ENCODE data around the gene ANGPT4. TPM values are rescaled to one million over a fixed set of nuclear protein-coding genes. Genes with fewer than 3 reads are reported as not detected.

Gene ANGPT4
- total RNA-seq, 2 donors from 2014 or later: not detected

DNA sequence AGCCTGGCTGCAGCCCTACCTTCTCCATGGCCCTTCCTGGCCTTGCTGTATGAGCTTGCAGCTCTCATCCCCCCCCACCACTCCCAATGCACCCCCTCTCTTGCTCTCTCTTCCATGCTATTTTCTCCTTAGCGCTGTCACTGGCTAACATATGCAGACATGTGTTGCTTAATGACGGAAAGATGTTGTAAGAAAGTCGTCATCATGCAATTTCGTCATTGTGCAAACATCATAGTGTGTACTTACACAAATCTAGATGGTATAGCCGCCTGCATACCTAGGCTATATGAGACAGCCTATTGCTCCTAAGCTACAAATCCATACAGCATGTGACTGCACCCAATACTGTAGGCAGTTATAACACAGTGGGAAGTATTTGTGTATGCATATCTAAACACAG, 27.0 kb downstream of the ANGPT4 start:
- Mint-ChIP-seq H3K36me3 (ENCODE audit: low read depth) (peaks cover 7% of the 10 kb centered on the region), H3K4me1 (peaks cover 16% of the 10 kb centered on the region), H3K27me3 (peaks cover 55% of the 10 kb centered on the region), H3K27ac (no peak overlapping the region), H3K4me3 (no peak overlapping the region)
- H3K9me3 ChIP-seq (ENCODE audit: control insufficient read depth, low read length, poor library complexity, severe bottlenecking): no peaks in the 10 kb centered on the region
- no peak for DNase-seq
- no peak for ATAC-seq

DNA sequence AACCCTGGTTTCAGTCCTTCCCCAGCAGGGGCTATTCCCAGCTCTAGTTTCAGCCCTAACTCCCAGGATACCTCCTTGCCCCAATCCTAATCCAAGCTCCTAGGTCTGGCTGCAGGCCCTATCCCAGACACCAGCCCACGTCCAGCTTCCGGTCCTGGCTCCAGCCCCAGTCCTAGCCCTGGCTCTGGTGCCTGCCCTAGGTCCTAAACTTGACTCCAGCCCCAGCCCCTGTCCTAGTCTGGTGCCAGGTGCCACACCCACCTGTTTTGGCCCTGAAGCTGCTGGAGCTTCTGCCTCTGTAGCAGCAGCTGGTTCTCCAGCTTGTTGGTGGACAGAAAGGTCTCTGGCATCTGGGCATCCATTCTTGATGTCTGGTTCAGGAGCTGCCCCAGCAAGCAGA, 28.1 kb downstream of the ANGPT4 start:
- no peak for DNase-seq
- no peak overlapping the region for H3K27ac Mint-ChIP-seq

DNA sequence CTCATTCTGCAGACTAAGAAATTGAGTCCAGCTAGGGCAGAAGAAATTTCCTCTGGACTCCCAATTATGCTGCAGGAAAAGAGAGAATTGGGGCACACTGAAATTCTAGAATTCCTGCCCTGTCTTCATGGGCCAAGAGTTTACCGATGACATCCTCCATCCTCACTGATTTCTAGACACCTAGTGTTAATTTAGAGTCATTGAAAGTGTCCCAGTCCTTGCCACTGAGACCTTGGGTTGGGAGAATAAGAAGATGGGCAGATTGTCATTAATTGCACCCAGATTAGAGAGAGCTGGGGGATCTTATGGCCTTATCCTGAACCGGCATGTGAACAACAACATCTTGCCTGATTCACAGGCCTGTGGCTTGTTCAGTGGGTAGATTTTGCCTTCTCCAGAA, 29.0 kb downstream of the ANGPT4 start:
- peaks cover 5% of the 10 kb centered on the region for H3K36me3 Mint-ChIP-seq (ENCODE audit: low read depth)
- ATAC-seq: no peak
- DNase-seq: no peak
- no peak overlapping the region for H3K4me3 Mint-ChIP-seq
- H3K27ac Mint-ChIP-seq: no peak overlapping the region
- peaks cover 14% of the 10 kb centered on the region for H3K4me1 Mint-ChIP-seq
- no peaks in the 10 kb centered on the region for H3K9me3 ChIP-seq (ENCODE audit: control insufficient read depth, low read length, poor library complexity, severe bottlenecking)
- H3K27me3 Mint-ChIP-seq: peaks cover 46% of the 10 kb centered on the region

More for the DNA sequence above, 28.1 kb downstream of the ANGPT4 start:
- no peaks in the 10 kb centered on the region for H3K9me3 ChIP-seq (ENCODE audit: control insufficient read depth, low read length, poor library complexity, severe bottlenecking)
- ATAC-seq: no peak
- H3K4me3 Mint-ChIP-seq: no peak overlapping the region
- H3K27me3 Mint-ChIP-seq: peaks cover 54% of the 10 kb centered on the region
- peaks cover 7% of the 10 kb centered on the region for H3K36me3 Mint-ChIP-seq (ENCODE audit: low read depth)
- peaks cover 14% of the 10 kb centered on the region for H3K4me1 Mint-ChIP-seq

DNA sequence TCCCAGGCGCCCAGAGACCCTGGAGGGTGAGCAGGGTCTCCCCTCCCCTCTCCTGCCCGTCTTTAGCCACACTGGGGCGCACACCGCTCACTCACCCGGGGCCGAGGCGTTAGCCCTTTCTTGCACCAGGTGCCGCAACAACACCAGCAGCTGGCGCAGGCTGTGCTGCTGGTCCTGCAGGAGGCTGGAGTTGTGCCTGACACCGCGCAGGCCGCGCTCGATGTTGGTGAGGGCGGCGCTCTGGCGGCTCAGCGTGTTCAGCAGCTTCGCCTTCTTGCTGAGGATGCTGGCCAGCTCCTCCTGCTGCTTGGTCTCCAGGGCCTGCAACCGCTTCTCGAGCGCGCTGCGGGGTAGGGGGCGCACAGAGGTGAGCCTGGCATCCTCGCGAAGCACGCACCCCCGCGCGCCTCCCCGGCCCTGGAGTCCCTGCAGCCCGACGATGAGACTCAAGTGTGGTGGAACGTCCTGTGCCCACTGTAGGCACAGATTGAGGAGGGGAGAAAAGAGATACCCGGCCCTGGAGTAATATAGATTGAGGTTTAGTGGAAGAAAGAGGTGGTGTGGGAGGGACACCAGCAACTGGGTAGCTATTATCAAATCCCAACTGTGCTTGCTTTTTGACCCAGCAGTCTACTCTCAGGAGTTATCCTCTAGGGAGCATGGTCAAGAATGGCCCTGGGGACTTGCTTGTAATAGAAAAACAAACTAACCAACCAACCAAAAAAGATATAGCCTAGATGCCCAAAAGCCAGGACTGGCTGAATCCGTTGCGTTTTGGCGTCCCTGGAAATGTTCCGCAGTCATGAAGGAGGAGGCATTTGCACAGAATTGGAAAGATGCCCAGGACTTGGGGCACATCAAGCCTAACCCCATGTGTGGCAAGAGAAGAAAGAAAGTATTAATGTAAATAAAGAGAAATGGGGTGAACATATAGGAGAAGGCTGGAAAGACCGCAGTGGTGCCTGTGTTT, 30.9 kb downstream of the ANGPT4 start:
- ATAC-seq: no peak

DNA sequence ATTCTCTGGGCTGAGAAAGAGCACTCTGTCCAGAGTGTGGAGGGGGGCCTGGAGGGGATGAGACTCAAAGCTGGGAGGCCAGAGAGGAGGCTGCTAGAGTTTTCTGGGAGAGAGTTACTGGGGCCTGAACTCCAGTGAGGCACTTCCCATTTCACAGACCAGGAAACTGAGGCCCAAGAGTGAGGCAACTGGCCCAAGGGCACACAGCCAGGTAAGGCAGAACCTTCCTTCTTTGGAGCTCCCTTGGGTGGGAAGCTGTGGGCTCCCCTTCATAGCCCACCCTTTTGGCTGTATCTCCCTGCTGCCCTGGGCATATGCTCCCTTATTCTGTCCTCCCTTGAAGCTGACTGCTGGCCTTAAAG, 34.4 kb downstream of the ANGPT4 start:
- peaks cover 32% of the 10 kb centered on the region for H3K27me3 Mint-ChIP-seq
- no peak overlapping the region for H3K4me3 Mint-ChIP-seq
- peaks cover 14% of the 10 kb centered on the region for H3K4me1 Mint-ChIP-seq
- no peak for ATAC-seq
- peak overlapping the region; percentile 76 for H3K27ac Mint-ChIP-seq
- DNase-seq: no peak
- peaks cover 2% of the 10 kb centered on the region for H3K36me3 Mint-ChIP-seq (ENCODE audit: low read depth)
- no peaks in the 10 kb centered on the region for H3K9me3 ChIP-seq (ENCODE audit: control insufficient read depth, low read length, poor library complexity, severe bottlenecking)

More for the DNA sequence above, 30.9 kb downstream of the ANGPT4 start:
- Mint-ChIP-seq H3K4me1 (peaks cover 18% of the 10 kb centered on the region), H3K36me3 (ENCODE audit: low read depth) (peaks cover 2% of the 10 kb centered on the region), H3K27ac (no peak overlapping the region), H3K4me3 (no peak overlapping the region), H3K27me3 (peaks cover 36% of the 10 kb centered on the region)
- no peaks in the 10 kb centered on the region for H3K9me3 ChIP-seq (ENCODE audit: control insufficient read depth, low read length, poor library complexity, severe bottlenecking)
- DNase-seq: no peak

DNA sequence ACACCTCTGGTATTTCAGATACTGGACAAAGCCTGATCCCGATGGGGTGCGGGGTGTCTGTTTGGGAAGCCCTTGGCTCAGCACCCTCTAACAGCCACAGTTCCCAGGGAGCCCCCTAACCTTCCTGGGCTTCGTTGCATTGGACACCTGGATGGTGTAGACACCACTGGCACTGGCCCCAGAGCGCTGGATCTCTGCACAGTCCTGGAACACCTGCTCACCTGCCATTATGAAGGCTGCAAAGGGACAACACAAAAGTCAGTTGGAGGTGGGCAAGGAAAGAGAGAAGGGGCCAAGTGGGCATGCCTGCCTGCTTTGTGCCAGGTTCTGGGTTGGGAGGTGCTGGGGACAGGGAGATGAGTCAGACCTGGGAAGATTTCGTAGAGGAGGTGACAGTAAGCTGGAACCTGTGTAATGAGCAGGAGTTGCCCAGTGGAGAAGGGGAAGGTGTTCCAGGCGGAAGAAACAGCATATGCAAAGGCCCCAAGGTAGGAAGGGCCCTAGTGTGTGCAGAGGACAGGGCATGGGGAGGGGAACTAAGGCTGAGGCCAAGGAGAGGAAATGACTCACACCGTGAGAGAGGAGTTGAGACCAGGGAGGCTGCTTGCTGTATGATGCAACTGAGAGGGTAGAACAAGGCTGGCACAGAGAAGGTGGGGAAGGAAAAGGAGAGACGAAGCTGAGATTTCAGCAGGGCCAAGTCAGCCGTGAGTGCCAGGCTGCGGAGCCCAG, 34.9 kb downstream of the ANGPT4 start:
- H3K9me3 ChIP-seq (ENCODE audit: control insufficient read depth, low read length, poor library complexity, severe bottlenecking): no peaks in the 10 kb centered on the region
- ATAC-seq (peak; percentile 57), DNase-seq (no peak)
- H3K4me1 Mint-ChIP-seq: peaks cover 14% of the 10 kb centered on the region
- peak overlapping the region; percentile 76 for H3K27ac Mint-ChIP-seq
- peak overlapping the region; percentile 39 for H3K4me3 Mint-ChIP-seq
- peaks cover 32% of the 10 kb centered on the region for H3K27me3 Mint-ChIP-seq
- H3K36me3 Mint-ChIP-seq (ENCODE audit: low read depth): peaks cover 2% of the 10 kb centered on the region

DNA sequence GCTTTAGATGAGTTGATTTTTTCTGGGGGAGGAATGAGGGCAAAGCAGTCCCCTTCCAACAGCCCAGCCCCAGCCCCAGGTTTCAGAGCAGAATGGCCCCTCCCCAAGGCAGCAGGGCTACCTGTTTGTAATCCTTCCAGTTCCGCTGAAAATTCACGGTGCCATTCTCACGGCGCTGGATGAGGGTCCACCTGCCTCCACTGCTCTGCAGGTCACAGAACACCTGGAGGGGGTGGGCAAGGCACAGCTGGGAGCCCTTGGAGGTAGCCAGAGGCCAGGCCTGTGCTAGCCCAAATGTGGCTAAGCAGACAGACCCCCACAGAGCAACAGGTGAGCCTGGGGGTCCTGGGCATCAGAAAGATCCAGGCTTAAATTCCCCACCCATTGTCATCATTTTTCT, 36.5 kb downstream of the ANGPT4 start:
- ATAC-seq (no peak), DNase-seq (no peak)
- no peak overlapping the region for H3K4me3 Mint-ChIP-seq
- peaks cover 19% of the 10 kb centered on the region for H3K27me3 Mint-ChIP-seq
- no peaks in the 10 kb centered on the region for H3K9me3 ChIP-seq (ENCODE audit: control insufficient read depth, low read length, poor library complexity, severe bottlenecking)
- H3K27ac Mint-ChIP-seq: no peak overlapping the region
- peaks cover 7% of the 10 kb centered on the region for H3K4me1 Mint-ChIP-seq
- H3K36me3 Mint-ChIP-seq (ENCODE audit: low read depth): peaks cover 2% of the 10 kb centered on the region

DNA sequence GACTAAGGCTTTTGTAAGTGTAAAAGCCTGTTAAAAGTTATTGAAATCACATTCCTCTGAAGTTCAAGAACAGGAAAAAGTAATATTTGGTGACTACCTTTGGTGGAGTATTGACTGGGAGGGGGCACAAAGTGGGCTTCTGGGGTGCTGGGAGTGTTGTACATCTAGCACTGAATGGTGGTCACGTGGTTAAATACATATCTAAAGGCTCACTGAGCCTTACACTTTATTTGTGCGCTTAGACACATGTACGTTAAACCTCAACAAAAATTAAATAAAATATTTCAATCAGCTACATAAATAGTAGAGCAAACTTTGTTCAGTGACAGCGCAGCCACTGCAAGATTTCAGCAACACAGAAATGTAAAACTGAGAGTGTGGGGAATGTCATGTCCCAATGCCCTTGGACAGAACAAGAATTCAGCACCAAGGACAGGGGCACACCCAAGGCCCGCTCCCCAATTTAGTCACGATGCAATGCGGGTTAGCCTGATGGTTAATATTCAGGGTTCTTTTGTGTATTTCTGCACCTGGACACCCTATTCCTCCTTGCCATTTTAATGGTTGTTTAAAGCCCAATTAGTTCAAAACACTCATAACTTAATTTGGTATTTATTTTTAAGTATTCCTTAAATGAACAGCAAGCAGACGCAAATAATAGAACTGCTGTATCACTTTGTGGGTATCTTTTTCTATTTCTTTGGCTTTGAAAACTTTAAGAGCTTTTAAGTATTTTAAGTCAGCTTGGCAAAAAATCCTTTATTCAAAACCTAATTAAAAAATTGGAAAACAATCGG, 37.4 kb downstream of the ANGPT4 start:
- peaks cover 9% of the 10 kb centered on the region for H3K4me1 Mint-ChIP-seq
- H3K27ac Mint-ChIP-seq: no peak overlapping the region
- peaks cover 2% of the 10 kb centered on the region for H3K36me3 Mint-ChIP-seq (ENCODE audit: low read depth)

DNA sequence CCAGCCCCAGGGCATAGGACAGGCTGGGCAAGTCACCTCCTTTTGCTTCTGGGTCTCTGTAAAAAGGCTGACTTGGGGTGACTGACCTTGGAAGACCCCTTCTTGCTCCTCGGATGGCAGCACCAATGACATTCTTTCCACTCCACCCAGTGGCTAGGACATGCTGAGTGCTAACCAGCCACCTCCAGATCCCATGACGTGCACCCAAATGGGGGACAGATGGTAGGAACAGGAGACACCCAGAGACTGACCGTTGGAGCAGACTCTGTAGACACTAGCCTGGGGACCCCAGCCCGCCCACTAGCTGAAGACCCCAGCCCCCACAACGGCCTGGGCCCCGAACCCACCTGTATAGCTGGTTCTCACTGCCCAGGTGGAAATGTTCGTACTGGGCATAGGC, 38.3 kb downstream of the ANGPT4 start:
- Mint-ChIP-seq H3K27me3 (peaks cover 6% of the 10 kb centered on the region), H3K27ac (no peak overlapping the region), H3K4me3 (no peak overlapping the region), H3K36me3 (ENCODE audit: low read depth) (peaks cover 2% of the 10 kb centered on the region), H3K4me1 (peaks cover 15% of the 10 kb centered on the region)
- H3K9me3 ChIP-seq (ENCODE audit: control insufficient read depth, low read length, poor library complexity, severe bottlenecking): no peaks in the 10 kb centered on the region
- ATAC-seq (no peak), DNase-seq (no peak)

More for the DNA sequence above, 37.4 kb downstream of the ANGPT4 start:
- DNase-seq (no peak), ATAC-seq (no peak)
- Mint-ChIP-seq H3K27me3 (peaks cover 12% of the 10 kb centered on the region), H3K4me3 (no peak overlapping the region)
- H3K9me3 ChIP-seq (ENCODE audit: control insufficient read depth, low read length, poor library complexity, severe bottlenecking): no peaks in the 10 kb centered on the region

DNA sequence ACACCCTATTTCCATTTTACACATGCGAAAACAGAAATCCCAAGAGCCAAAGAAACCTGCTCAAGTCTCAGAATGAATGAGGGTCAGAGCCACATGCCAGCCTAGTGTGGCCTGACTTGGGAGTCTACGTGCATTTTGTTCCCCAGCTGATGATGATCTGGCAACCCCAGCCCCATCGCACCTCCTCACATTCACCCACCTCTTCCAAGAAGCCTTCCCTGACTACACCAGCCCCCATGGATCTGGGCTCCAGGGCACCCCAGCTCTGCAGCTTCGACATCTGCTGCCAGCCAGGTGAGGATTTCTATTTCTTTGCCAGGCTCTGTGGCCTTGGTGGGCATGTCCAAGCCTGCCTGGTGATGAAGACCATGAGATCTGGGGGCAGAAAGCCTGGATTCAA, 41.0 kb downstream of the ANGPT4 start:
- no peak overlapping the region for H3K27ac Mint-ChIP-seq
- no peak for ATAC-seq
- no peaks in the 10 kb centered on the region for H3K27me3 Mint-ChIP-seq
- no peaks in the 10 kb centered on the region for H3K36me3 Mint-ChIP-seq (ENCODE audit: low read depth)
- H3K9me3 ChIP-seq (ENCODE audit: control insufficient read depth, low read length, poor library complexity, severe bottlenecking): no peaks in the 10 kb centered on the region
- DNase-seq: no peak
- no peak overlapping the region for H3K4me3 Mint-ChIP-seq
- peaks cover 8% of the 10 kb centered on the region for H3K4me1 Mint-ChIP-seq

DNA sequence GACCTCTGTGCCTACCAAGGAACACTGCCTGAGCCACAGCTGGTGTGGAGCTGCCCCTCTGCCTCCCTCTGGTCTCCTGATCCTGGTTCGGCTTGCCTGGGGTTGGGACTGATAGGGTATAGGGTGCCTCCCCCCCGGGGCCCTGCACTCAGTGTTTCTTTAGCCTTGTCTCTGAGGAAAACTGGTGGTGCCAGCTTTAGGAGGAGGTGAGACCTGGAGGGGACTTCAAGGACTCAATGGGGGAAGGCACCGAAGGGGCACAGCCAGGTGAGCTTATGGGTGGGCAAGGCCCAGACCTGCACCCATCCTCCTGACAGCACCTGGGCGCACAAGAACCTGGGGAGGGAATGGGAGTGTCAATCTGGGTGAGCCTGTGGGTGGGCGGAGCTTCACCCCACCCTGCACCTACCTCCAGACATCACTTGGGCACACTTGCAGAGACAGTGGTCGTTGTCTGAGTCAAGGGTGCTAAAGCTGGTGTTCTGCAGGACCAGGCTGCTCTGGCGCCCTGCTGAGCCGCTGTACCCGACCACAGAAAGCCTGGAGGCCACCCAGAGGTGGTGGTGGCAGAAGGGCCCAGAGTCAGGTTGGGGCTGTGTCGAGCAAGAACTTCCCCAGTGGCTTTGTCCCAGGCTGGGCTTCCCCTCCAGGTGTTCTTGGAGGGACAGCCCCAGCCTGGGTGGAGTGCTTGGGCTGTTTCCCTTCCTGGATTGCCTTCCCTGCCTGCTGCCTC, 42.1 kb downstream of the ANGPT4 start:
- DNase-seq (no peak), ATAC-seq (no peak)
- H3K9me3 ChIP-seq (ENCODE audit: control insufficient read depth, low read length, poor library complexity, severe bottlenecking): no peaks in the 10 kb centered on the region
- no peaks in the 10 kb centered on the region for H3K27me3 Mint-ChIP-seq
- no peaks in the 10 kb centered on the region for H3K36me3 Mint-ChIP-seq (ENCODE audit: low read depth)
- no peak overlapping the region for H3K27ac Mint-ChIP-seq
- H3K4me3 Mint-ChIP-seq: no peak overlapping the region
- H3K4me1 Mint-ChIP-seq: peaks cover 8% of the 10 kb centered on the region

DNA sequence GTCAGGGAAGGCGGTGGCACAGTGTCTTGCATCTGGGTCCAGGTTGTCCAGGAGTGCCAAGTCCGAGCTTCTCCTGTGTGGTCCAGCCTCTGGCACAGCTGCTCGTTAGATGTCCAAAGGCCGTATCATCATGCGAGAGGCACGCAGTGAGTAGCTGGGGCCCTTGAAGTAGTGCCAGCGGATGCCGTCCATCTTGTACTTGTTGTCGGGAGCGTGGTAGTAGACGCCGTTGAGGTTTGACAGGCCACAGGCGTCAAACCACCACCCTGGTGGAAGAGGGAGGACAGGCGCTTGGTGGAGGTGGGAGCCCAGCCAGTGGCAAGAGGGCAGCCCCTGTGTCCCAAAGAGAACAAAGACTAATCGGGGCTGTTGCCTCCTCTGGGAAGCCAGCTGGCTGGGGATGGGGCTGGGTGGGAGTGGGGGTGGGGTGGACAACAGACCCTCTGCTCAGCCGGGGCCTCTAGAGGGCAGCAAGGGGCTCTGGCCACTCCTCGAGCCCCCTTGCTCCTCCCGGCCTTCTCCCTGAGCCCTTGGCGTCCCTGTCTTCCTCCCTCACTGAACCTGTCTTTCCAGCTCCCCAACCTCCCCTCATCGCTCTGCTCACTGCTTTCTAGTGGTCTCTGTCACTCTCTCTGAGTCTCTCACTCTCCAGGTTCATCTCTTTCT, 43.1 kb downstream of the ANGPT4 start:
- no peak overlapping the region for H3K4me3 Mint-ChIP-seq
- H3K27me3 Mint-ChIP-seq: no peaks in the 10 kb centered on the region
- no peak for ATAC-seq
- peaks cover 8% of the 10 kb centered on the region for H3K4me1 Mint-ChIP-seq
- no peaks in the 10 kb centered on the region for H3K36me3 Mint-ChIP-seq (ENCODE audit: low read depth)
- no peak overlapping the region for H3K27ac Mint-ChIP-seq
- no peak for DNase-seq
- H3K9me3 ChIP-seq (ENCODE audit: control insufficient read depth, low read length, poor library complexity, severe bottlenecking): no peaks in the 10 kb centered on the region
